Gastrocnemius medialis (tissue), 4 donors: ENCODE measurements around the gene PLPPR1. TPM values are rescaled to one million over a fixed set of nuclear protein-coding genes. Genes with fewer than 3 reads are reported as not detected.
"Not testable (repeated sequence)": the region's sequence is repeated elsewhere in the genome, so short reads cannot be mapped to it uniquely, and the experiment has no call there.

Experiments
- ATAC-seq, 2 donors: fragments of 150-250 bp; one replicate each; pipeline ENCODE4 v1.9.1; 2016
- DNase-seq, 2 donors: peaks; one replicate each; pipeline ENCODE4 v3.0.0-alpha.2; 2019
- H3K27ac ChIP-seq, 4 donors: fragments of 200-600 bp; sonication (generic); 1 replicate in 1 of 4; 2 replicates in 3 of 4; pipeline ENCODE4 v1.5.1; 2016 to 2018; ENCODE audit warnings: mild to moderate bottlenecking in 2 of 4, moderate library complexity in 1 of 4
- H3K27me3 ChIP-seq, 3 donors: fragments of 200-600 bp; sonication (generic) in 2 of 3; 1 replicate in 1 of 3; 2 replicates in 2 of 3; pipeline versions ENCODE4 v1.5.1 to v1.6.0; 2016 to 2019; ENCODE audit warnings: mild to moderate bottlenecking in 1 of 3, moderate library complexity in 1 of 3
- H3K36me3 ChIP-seq, 2 donors: fragments of 200-600 bp; sonication (generic) in 1 of 2; one replicate each; pipeline ENCODE4 v1.5.1; 2017 to 2018
- H3K4me1 ChIP-seq, 2 donors: fragments of 200-600 bp; sonication (generic) in 1 of 2; one replicate each; pipeline ENCODE4 v1.5.1; 2016 to 2017; ENCODE audit warnings: mild to moderate bottlenecking in 2 of 2
- H3K4me3 ChIP-seq, 4 donors: fragments of 200-600 bp; sonication (generic) in 3 of 4; 1 replicate in 1 of 4; 2 replicates in 3 of 4; pipeline ENCODE4 v1.5.1; 2016 to 2019; ENCODE audit warnings: mild to moderate bottlenecking in 2 of 4
- H3K9me3 ChIP-seq, 3 donors: fragments of 200-600 bp; sonication (generic) in 2 of 3; 1 replicate in 1 of 3; 2 replicates in 2 of 3; pipeline ENCODE4 v1.5.1; 2016 to 2019
- CTCF ChIP-seq, 5 experiments: fragments of 450-650 bp in 3 of 5; fragments of 200-600 bp in 2 of 5; sonication (generic) in 2 of 5; IDR thresholded peaks in 4 of 5; conservative IDR thresholded peaks in 1 of 5; 1 replicate in 4 of 5; 2 replicates in 1 of 5; pipeline ENCODE4 v1.5.1; 2016 to 2019; ENCODE audit warnings: antibody characterized with exemption in 5 of 5, mild to moderate bottlenecking in 3 of 5, moderate library complexity in 3 of 5
- POLR2A ChIP-seq, 2 donors: fragments of 450-650 bp; IDR thresholded peaks; one replicate each; pipeline ENCODE4 v1.6.1; 2017; ENCODE audit warnings: antibody characterized with exemption in 2 of 2, mild to moderate bottlenecking in 2 of 2, moderate library complexity in 2 of 2
- in situ Hi-C, 4 donors: fragments of 200-750 bp; cut with MboI; loops; one replicate each; pipeline versions ENCODE4 v1.15.0 to v1.8.0; 2017; ENCODE audit warnings: low sequenced_read_pairs in 4 of 4
- intact Hi-C: fragments of 100-400 bp; cut with DNase I; formaldehyde crosslinking; loops from one replicate; pipeline ENCODE4 v1.15.1; 2023; ENCODE audit warnings: low total_unique reads
- total RNA-seq, 4 donors: library from RNA; depleted of rRNA; stranded (reverse); fragments of >200 nt; gene quantifications; one replicate each; pipeline versions ENCODE4 v1.1.0 to v1.2.3, GENCODE V29; 2016

Gene PLPPR1
- total RNA-seq, 4 donors from 2014 or later, result not detected

GRCh38 chr9:101117161-101117560 lies 88.6 kb downstream of the PLPPR1 start:
- Histone ChIP-seq H3K27me3 (no peaks in the 10 kb centered on the region), H3K9me3 (no peaks in the 10 kb centered on the region), H3K27ac (no peak overlapping the region), H3K4me3 (no peak overlapping the region), H3K4me1 (no peaks in the 10 kb centered on the region), H3K36me3 (no peaks in the 10 kb centered on the region)
- in situ Hi-C loops, result no loop called here
- TF ChIP-seq CTCF (IDR thresholded peaks at IDR 0.05 in 4 of 5, conservative IDR thresholded peaks at IDR 0.05 in 1 of 5) (no peak), POLR2A (IDR thresholded peaks at IDR 0.05) (no peak)
- DNase-seq, result no peak
- ATAC-seq, result no peak
- intact Hi-C loops, result no loop called here

- H3K4me1 ChIP-seq, result no peaks in the 10 kb centered on the region
- intact Hi-C loops (no loop called here), in situ Hi-C loops (no loop called here)
These were observed 90.8 kb downstream of the PLPPR1 start for GRCh38 chr9:101119206-101119819.

GRCh38 chr9:101121836-101122399 lies 93.4 kb downstream of the PLPPR1 start:
- H3K9me3 ChIP-seq, result no peaks in the 10 kb centered on the region
- no peaks in the 10 kb centered on the region for H3K27me3 ChIP-seq
- ATAC-seq (no peak), DNase-seq (no peak)
- H3K27ac ChIP-seq, result no peak overlapping the region
- H3K4me3 ChIP-seq, result no peak overlapping the region
- in situ Hi-C loops (no loop called here), intact Hi-C loops (no loop called here)
- TF ChIP-seq CTCF (IDR thresholded peaks at IDR 0.05 in 4 of 5, conservative IDR thresholded peaks at IDR 0.05 in 1 of 5), result no peak
- TF ChIP-seq POLR2A (IDR thresholded peaks at IDR 0.05), result no peak
- no peaks in the 10 kb centered on the region for H3K36me3 ChIP-seq
- no peaks in the 10 kb centered on the region for H3K4me1 ChIP-seq

More at GRCh38 chr9:101119206-101119819, 90.8 kb downstream of the PLPPR1 start:
- no peak overlapping the region for H3K4me3 ChIP-seq
- peak in 2 of 5 experiments; percentile 39 to 41 for TF ChIP-seq CTCF (IDR thresholded peaks at IDR 0.05 in 4 of 5, conservative IDR thresholded peaks at IDR 0.05 in 1 of 5)
- TF ChIP-seq POLR2A (IDR thresholded peaks at IDR 0.05), result no peak
- DNase-seq (no peak), ATAC-seq (no peak)
- H3K36me3 ChIP-seq, result no peaks in the 10 kb centered on the region
- H3K27ac ChIP-seq, result no peak overlapping the region
- no peaks in the 10 kb centered on the region for H3K27me3 ChIP-seq
- no peaks in the 10 kb centered on the region for H3K9me3 ChIP-seq

GRCh38 chr9:101126556-101126955 lies 98.0 kb downstream of the PLPPR1 start:
- ATAC-seq (no peak), DNase-seq (no peak)
- TF ChIP-seq POLR2A (IDR thresholded peaks at IDR 0.05), result no peak
- TF ChIP-seq CTCF (IDR thresholded peaks at IDR 0.05 in 4 of 5, conservative IDR thresholded peaks at IDR 0.05 in 1 of 5), result no peak
- Histone ChIP-seq H3K4me3 (no peak overlapping the region), H3K9me3 (no peaks in the 10 kb centered on the region), H3K4me1 (no peaks in the 10 kb centered on the region), H3K27me3 (no peaks in the 10 kb centered on the region), H3K27ac (no peak overlapping the region), H3K36me3 (no peaks in the 10 kb centered on the region)
- intact Hi-C loops, result no loop called here
- in situ Hi-C loops, result no loop called here

GRCh38 chr9:101127369-101127768 lies 98.8 kb downstream of the PLPPR1 start:
- H3K36me3 ChIP-seq, DNase-seq, in situ Hi-C loops, ATAC-seq, H3K9me3 ChIP-seq, H3K4me1 ChIP-seq, H3K27ac ChIP-seq, H3K4me3 ChIP-seq, H3K27me3 ChIP-seq, intact Hi-C loops: not testable (repeated sequence)
